Nucleus accumbens (tissue), 56 donors: ENCODE measurements around the gene DESI1.
"Not testable (repeated sequence)": the region's sequence is repeated elsewhere in the genome, so short reads cannot be mapped to it uniquely, and the experiment has no call there.

Experiments used
- DNase-seq, 56 donors: peaks; one replicate each; lab custom pipeline; 2025; lab: John Stamatoyannopoulos, UW

The DESI1 gene

DNA sequence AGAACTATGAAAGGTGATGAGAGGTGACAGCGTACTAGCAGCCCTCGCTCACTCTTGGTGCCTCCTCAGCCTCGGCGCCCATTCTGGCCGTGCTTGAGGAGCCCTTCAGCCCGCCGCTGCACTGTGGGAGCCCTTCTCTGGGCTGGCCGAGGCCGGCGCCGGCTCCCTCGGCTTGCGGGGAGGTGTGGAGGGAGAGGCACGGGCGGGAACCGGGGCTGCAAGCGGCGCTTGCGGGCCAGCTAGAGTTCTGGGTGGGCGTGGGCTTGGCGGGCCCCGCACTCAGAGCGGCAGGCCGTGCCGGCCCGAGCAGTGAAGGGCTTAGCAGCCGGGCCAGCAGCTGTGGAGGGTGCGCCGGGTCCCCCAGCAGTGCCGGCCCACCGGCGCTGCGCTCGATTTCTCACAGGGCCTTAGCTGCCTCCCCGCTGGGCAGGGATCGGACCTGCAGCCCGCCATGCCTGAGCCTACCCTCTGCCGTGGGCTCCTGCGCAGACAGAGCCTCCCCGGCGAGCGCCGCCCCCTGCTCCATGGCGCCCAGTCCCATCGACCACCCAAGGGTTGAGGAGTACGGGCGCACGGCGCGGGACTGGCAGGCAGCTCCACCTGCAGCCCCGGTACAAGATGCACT lies 27.4 kb downstream of the DESI1 start:
- DNase-seq: not testable (repeated sequence)

- peak; percentile 89 to 100 (median 100) for DNase-seq
Measured at GRCh38 chr22:41589391-41590241, 31.2 kb downstream of the DESI1 start, which contains the start of gene PMM1. Gene PMM1, minus strand, starts transcription at chr22:41589840. Its CDS starts 35 bp downstream, at chr22:41589805.

- no peak for DNase-seq
Measured at GRCh38 chr22:41587347-41587723, 33.5 kb downstream of the DESI1 start.

- DNase-seq: peak in 5 of 56 donors; percentile 8 to 49 (median 29)
Measured at GRCh38 chr22:41585898-41586297, 34.9 kb downstream of the DESI1 start.

GRCh38 chr22:41584881-41585280 lies 36.0 kb downstream of the DESI1 start:
- DNase-seq: peak in 1 of 56 donors; percentile 16

DNA sequence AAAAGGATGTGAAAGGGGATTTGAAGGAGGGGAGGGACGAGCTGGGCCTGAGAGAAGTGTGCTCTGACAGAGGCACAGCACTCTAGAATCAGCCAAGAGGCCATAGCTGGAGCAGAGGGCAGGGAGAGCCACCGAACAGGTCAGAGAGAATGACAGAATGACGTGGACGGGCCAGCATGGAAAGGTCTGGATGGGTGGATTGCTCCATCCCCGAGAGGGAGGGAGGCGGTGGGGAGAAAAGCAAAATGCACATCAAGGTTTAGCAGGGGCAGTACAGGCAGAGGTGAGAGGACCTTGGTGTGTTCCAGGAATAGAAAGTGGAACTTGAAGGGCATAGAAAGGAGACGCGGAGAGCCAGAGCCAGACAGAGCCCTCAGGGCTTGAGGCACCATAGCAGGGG lies 38.1 kb downstream of the DESI1 start:
- DNase-seq: no peak

- DNase-seq: no peak
Measured at GRCh38 chr22:41579997-41580355, 40.9 kb downstream of the DESI1 start.

DNA sequence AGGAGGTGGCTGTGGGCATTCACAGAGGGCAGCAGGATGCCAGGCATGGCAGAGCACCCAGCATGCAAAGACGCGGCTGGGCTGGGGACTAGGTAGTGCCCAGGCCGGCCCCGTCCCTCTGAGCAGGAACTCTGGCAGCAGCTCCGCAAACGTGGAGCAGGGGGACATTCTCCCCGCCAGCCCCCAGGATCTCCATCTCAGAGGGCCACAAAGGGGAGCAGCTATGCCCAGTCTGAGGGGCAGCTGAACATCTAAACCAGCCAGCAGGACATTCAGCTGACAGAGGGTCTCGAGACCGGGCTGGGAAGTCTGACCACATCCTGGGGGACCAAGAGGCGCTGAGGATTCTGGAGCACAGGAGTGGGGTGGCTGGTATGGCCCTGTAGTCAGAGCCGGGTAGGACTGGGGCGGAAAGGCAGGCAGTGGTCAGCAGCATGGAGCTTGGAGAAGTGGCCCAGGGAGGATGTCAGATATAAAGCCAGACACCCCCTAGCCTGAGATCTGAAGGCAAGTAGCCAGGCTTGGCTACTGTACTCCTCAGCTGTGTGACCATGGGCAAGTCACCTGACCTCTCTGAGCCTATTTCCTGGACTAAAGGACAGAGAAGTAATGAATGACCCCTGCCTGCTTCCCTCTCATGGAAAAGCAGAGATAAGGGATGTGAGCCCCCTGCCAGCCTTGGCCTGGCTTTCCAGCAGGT lies 41.4 kb downstream of the DESI1 start:
- DNase-seq: no peak

DNA sequence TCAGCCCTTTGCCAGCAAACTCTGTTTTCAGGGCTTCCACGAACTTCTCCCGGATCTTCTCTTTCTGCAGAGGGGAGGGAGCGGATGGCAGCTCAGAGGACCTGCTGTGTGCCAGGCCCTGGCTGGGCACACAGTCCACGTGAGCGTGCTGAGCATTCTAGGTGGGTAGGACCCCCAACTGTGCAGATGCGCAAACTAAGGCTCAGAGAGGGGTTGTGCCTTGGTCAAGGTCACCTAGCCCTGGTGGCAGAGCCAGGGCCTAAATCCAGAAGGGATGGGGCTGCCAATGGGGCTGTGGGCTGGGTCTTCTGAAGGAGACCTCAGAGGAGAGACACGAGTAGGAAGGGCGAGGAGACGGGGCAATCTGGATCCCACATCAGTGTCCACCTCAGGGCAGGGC lies 42.0 kb downstream of the DESI1 start:
- DNase-seq: no peak

DNA sequence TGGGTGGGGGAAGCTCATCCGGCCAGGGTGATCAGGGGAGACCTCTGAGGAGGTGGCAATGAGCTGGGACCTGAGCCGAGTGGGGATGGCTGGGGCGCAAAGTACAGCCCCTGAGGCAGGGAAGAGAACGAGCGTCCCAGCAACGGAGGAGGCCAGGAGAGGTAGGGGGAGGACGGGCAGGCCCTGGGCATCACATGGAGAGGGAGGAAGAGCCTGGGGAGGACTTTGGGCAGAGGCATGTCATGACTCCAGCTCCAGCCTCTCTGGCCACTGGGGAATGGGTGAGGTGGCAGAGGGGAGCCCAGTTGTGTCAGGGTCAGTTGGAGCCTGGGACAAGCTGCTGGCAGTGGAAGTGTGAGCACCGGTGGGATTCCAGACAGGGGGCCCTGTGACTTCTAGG lies 42.7 kb downstream of the DESI1 start:
- no peak for DNase-seq

GRCh38 chr22:41576877-41577276 lies 44.0 kb downstream of the DESI1 start:
- peak in 14 of 56 donors; percentile 7 to 50 (median 30) for DNase-seq

- DNase-seq: no peak
Measured at GRCh38 chr22:41575533-41575932, 45.3 kb downstream of the DESI1 start.

- DNase-seq: peak in 21 of 56 donors; percentile 10 to 68 (median 31)
Measured at GRCh38 chr22:41574847-41575381, 45.9 kb downstream of the DESI1 start.

GRCh38 chr22:41573677-41574076 lies 47.2 kb downstream of the DESI1 start:
- no peak for DNase-seq

GRCh38 chr22:41572305-41572704 lies 48.5 kb downstream of the DESI1 start:
- DNase-seq: not testable (repeated sequence)

GRCh38 chr22:41571786-41572185 lies 49.1 kb downstream of the DESI1 start:
- DNase-seq: no peak

DNA sequence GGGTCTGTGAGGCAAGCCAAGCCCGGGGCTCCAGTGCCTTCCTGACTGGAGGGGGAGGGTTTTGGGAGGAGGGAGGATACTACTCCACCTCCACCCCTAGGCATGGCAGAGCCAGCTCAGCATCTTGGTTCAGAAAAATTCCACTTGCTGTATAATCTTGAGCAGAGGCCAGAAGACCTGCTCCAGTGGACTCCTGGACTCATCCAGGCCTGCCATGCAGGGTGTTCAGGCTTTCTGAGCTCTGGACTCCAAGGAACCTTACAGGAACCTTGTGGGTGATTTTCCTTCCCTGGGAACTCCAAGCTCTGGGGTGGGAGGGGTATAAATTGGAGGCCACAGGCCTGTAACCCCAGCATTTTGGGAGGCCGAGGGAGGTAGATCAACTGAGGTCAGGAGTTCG lies 50.6 kb downstream of the DESI1 start:
- DNase-seq: no peak

- DNase-seq: peak in 6 of 56 donors; percentile 12 to 37 (median 29)
Measured at GRCh38 chr22:41568811-41569210, 52.0 kb downstream of the DESI1 start.

GRCh38 chr22:41567512-41567768 lies 53.4 kb downstream of the DESI1 start:
- DNase-seq: no peak

- DNase-seq: peak in 1 of 56 donors; percentile 37
Measured at GRCh38 chr22:41565403-41566054, 55.3 kb downstream of the DESI1 start.

- DNase-seq: no peak
Measured at GRCh38 chr22:41564563-41564962, 56.3 kb downstream of the DESI1 start.
